GM12891 (cell line): ENCODE measurements around the gene CTRB1.
"Not testable (repeated sequence)": the region's sequence is repeated elsewhere in the genome, so short reads cannot be mapped to it uniquely, and the experiment has no call there.

Experiments
- DNase-seq: peaks from one replicate; pipeline ENCODE4 v3.0.0; 2011; ENCODE audit warnings: low spot score; ENCODE audit not compliant: insufficient read length
- FAIRE-seq: peaks from 2 replicates; lab custom pipeline; 2011; peaks lifted over from hg19 to GRCh38; lab: Jason Lieb, UNC
- PAX5 ChIP-seq: IDR thresholded peaks from 2 replicates; pipeline ENCODE4 v1.6.1; 2011; ENCODE audit warnings: low read length, moderate library complexity, mild to moderate bottlenecking; ENCODE audit not compliant: insufficient read depth, severe bottlenecking
- POLR2A ChIP-seq: IDR thresholded peaks from 2 replicates; pipeline ENCODE4 v1.6.1; 2011; ENCODE audit warnings: low read depth, low read length, control low read depth
- POLR2AphosphoS5 ChIP-seq: IDR thresholded peaks from 2 replicates; pipeline ENCODE4 v1.6.1; 2011; ENCODE audit warnings: low read depth, low read length, control low read depth
- POU2F2 ChIP-seq: IDR thresholded peaks from 2 replicates; pipeline ENCODE4 v1.6.1; 2011; ENCODE audit warnings: low read depth, mild to moderate bottlenecking, control low read depth, low read length, moderate library complexity
- SPI1 ChIP-seq: IDR thresholded peaks from 2 replicates; pipeline ENCODE4 v1.6.1; 2011; ENCODE audit warnings: low read depth, low read length, control low read depth
- TAF1 ChIP-seq: IDR thresholded peaks from 2 replicates; pipeline ENCODE4 v1.6.1; 2011; ENCODE audit warnings: low read depth, low read length, control low read depth

Gene CTRB1

DNA sequence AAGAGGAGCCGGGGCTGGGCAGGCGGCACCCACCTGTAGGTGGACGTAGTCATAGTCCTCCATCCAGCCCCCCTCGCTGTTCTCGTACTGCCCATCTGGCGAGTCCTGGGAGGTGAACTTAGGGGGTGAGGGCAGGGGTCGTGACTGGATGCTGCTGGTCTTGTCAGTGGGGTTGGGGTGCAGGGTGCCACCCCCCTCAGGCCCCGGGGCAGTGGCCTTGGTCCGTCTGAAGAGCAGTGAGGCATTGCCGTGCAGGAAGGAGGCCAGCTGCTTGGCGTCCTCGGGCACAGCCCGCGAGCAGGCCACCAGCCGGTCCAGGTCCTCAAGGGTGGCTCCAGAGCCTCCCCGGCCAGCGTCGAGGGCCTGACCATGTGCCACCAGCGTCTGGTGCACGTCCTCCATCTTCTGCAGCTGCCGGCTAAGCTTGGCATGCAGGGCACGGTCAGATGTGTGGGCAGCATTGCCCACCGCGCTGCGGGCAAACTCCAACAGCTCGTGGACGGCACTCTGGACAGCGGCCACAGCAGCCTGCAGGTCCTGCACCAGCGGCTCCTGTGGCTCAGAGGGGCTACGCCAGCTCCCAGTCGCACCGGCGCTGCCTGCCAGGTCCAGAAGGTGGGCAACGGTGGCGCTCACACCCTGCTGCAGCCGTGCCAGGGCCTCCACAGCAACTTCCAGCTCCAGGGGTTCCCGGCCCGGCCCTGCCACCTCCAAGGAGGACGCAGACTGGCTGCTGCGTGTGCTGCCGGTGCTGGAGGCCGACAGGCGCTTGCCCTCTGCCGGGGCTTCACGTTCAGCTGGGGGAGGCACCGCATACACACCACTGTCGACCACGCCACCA is 16.3 kb downstream of the CTRB1 start:
- no peak for DNase-seq
- no peak for TF ChIP-seq PAX5
- no peak for TF ChIP-seq POU2F2
- TF ChIP-seq POLR2A: no peak
- no peak for TF ChIP-seq POLR2AphosphoS5
- TF ChIP-seq TAF1: no peak
- TF ChIP-seq SPI1: no peak
- no peak for FAIRE-seq

DNA sequence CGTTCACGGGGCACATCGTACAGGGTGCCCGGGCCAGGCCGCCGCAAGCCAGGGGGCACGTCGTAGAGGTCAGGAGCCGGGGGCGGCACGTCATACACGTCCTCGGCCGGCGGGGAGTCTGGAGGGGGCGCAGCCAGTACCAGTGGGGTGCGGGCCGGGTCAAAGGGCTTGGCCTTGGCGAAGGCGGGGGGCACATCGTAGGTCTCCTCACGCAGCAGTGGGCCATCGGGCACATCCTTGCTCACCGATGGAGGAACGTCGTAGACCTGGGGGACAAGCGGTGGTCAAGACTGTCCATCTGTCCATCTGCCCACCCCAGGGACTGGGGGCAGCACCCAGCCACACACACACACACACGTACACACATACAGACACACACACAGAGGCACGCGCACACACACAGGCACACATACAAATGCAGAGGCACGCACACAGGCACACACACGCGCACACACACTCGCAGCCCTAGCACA is 17.0 kb downstream of the CTRB1 start:
- FAIRE-seq (no peak), DNase-seq (no peak)
- TF ChIP-seq POU2F2 (no peak), POLR2AphosphoS5 (no peak), PAX5 (no peak), SPI1 (no peak), TAF1 (no peak), POLR2A (no peak)

DNA sequence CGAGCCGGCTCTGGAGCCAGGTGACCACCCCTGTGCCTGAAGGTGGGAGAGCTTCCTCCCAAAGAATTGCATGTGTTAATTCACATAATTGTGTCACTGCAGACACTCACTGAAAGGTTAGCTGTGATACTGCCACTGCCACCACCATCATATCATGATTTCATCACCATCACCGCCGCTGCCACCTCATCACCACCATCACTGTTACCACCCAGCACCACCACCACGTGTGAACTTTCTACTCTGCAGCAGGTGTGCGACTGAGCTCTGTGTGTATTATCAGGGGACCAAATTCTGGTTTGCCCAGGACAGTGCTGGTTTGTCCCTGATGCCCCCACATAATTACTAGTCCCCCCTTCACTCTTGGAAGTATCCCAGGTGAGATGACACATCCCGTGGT is 17.4 kb downstream of the CTRB1 start:
- DNase-seq (no peak), FAIRE-seq (no peak)
- TF ChIP-seq POLR2AphosphoS5 (no peak), POU2F2 (no peak), PAX5 (no peak), TAF1 (no peak), SPI1 (no peak), POLR2A (no peak)

DNA sequence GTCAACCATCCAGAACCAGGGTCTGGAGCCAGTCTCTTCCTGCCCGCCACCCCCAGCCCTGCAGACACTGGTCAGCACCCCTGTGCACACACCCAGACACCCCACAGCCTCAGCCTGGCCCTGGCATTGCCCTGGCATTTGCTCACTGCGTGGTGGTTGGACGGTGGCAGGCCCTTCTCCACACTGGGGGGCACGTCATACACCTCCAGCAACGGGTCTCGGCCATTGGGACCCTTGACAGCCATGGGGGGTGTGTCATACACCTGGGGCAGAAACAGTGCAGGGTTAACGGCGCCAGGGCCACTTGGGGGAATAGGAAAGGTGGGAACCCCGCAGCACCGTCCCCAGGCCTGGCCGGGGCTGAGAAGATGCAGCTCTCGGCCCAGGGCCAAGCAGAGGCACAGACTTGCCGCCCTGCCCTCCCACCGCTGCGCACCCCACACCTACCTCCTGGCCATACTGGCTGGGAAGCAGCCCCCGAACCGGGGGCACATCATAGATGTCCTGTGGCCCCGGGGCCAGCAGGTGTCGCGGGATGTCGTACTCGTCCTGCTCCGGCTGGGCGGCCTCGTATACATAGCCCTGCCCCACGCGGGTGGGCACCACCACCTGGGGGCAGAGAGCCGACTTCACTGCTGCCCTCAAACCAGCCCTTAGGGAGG is 18.1 kb downstream of the CTRB1 start:
- TF ChIP-seq PAX5 (no peak), SPI1 (no peak), POLR2A (no peak), POU2F2 (no peak)
- FAIRE-seq (no peak), DNase-seq (no peak)

DNA sequence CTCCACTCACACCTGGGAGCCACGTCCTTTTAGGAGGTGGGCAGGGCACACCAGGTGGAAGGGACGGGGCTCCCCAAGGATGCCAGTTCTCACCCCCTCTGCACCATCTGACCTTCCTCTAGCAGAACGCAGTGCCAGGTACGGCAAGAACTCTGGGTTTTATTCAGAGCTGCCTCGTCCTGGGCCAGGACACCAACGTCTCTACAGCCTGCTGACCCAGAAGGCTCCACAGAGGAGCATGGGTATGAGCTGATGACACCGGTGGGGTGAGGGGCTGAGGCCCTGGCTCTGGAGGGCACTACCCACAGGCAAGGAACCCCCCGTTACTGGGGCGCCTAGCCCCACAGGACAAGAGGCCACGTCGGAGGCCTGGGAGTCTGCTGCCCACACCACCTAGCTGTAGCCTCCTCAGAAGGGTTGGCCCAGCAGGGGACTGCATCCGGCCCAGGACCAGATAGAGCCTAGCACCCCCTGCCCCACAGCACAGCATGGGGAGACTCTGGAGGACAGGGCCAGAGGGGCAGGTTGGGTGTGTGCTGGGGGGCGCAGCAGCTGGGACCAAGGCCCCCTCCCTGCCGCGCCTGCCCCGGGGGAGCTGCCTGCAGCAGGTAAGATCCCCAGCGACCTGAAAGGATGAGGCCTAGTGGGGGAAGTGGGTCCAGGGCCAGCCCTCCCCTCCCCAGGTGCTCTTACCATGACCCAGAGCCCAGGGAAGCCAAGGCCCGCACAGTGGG is 18.8 kb downstream of the CTRB1 start:
- TF ChIP-seq SPI1: no peak
- no peak for TF ChIP-seq POU2F2
- no peak for TF ChIP-seq POLR2AphosphoS5
- TF ChIP-seq TAF1: no peak
- no peak for TF ChIP-seq PAX5
- no peak for TF ChIP-seq POLR2A
- FAIRE-seq: no peak
- DNase-seq: no peak

DNA sequence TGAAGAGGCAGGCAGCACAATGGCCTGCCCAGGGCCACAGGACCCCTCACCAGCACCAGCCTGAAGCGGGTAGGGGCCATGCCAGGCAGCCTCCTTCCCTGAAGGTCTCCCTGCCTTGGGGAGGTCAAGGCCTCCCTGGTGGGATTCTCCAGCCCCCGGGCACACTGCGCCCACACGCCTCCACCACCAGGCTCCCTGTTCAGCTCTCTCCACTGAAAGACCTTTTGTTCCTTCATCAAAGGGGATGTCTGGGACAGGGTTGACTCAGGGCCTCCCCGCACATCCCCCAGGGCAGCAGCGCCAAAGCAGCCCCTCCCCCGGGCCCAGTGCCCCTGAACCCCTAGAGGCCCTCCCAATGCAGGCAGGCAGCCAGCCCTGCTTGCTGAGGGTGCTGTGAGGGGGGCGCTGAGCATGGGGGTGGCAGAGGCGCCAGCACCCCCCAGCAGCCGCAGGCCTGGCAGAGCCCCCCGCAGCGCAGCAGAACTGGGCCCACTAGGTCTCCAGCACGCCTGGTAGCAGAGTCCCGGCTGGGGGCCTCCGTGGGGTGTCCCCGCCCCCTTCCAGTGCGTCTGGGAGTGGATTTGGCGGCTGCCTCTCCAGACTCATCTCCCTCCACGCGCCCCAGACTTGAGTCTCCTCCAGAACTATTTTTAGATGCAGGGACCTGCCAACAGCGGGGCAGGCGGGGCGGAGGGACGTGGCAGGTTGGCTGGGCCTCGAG is 19.5 kb downstream of the CTRB1 start:
- DNase-seq (no peak), FAIRE-seq (no peak)
- TF ChIP-seq POU2F2 (no peak), TAF1 (no peak), SPI1 (no peak), PAX5 (no peak), POLR2AphosphoS5 (no peak), POLR2A (no peak)

DNA sequence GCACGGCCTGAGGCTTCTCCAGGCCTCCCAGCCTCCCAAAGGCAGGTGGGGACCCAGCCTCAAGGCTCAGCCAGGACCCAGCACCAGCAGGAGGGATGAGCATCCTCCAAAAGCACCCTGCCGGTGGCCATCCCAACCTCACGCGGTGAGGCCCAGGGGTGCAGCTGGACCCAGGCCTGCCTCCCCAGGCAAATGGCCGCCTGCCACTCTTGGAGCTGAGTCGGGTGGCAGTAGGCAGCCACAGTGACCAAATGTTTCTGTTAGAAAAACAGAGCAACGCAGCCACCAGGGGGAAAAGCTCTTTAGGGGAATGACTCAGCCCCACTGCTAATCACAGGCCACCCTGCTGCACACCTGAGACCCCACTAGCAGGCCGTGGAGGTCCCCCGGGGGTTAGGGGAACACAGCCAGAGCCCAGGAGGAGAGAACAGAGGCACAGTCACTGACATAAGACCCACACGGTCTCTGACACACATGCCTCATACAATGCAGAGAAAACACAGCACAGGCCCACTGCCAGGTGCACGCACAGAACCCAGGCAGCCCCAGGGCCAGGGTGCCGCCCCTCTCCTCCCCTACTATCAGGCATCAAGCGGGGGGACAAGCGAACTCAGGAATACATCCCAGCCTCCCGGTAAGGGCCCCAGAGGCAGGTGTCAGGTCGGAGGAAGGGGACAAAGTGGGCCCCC is 20.2 kb downstream of the CTRB1 start:
- TF ChIP-seq POLR2A: no peak
- no peak for TF ChIP-seq SPI1
- TF ChIP-seq PAX5: no peak
- no peak for TF ChIP-seq POU2F2
- TF ChIP-seq POLR2AphosphoS5: no peak
- no peak for TF ChIP-seq TAF1
- DNase-seq (peak; percentile 62), FAIRE-seq (no peak)

DNA sequence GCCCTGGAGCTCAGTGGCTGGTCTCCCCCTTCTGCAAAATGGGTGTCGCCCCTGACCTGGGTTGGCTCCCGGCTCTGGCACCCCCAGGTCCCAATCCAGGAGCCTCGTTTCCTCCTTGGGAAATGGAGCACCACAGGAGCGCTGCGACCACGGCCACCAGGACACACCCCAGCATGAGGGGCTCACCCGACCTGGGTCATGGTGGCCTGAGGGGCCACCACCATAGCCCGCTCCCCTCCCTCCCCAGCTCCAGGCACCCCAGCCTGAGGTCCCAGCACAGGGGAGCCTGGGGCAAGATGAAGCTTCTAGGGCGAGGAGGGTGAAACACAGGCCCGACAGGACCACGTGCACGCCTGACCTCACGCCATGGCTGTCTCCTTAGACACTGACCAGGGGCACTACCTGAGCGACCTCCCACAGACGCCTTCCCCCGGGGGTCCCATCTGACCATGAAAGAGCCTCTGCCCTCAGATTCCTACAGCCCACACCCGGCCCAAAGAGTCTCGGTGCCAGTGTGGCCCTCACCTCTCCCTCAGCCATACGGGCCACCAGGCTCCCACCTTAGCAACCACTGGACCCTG is 20.8 kb downstream of the CTRB1 start:
- DNase-seq (no peak), FAIRE-seq (no peak)
- TF ChIP-seq SPI1 (no peak), POLR2AphosphoS5 (no peak), TAF1 (no peak), POU2F2 (no peak), POLR2A (no peak), PAX5 (no peak)

DNA sequence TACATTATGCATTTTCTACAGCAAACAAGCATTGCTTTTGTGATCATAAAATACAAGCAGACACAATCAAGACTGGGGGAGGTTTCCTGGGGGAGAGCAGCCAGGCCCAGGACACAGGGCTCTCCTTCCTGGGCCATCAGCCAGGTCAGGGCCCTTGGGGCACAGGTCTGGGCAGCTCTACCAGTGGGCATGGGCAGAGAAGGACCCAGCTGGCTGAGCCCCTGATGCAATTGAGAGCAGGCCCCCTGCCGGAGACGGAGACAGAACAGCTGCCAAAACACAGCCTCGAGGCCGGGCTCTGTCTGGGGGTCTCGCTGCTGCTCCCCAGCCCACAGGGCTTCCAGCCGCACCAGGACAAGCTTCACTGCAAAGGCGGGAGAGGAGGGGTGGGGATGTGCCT is 21.8 kb downstream of the CTRB1 start:
- DNase-seq, FAIRE-seq: not testable (repeated sequence)
